Measurements from ENCODE around the gene PSME1.

DNA sequence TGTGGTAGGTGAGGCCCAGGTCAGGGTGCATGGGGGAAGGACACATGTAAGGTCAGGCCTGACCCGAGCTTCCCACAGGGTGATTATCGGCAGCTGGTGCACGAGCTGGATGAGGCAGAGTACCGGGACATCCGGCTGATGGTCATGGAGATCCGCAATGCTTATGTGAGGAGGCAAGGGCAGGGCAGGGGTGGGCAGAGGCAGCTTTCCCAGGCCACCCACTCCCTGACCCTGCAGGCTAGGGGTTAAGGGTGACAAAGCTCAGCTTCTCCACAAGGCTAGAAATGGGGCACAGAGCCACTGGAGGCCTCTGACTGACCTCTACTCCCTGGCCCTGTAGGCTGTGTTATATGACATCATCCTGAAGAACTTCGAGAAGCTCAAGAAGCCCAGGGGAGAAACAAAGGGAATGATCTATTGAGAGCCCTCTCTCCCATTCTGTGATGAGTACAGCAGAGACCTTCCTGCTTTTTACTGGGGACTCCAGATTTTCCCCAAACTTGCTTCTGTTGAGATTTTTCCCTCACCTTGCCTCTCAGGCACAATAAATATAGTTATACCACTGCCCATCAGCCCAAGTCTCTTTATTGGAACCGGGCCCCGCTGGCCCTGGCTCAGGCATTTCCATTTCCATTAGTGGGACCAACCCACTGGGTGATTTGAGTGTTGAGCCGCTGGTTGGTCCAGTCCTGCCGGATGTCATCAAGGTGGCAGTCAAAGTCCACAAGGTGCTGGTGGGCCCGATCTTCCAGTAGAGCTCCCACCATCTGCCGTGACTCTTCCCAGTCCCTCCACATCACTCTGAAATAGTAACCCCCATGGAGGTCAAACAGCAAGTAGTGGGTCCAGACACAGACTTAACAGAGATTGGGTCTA is 2.6 kb downstream of the PSME1 start:
- TF ChIP-seq, protein P1, sequence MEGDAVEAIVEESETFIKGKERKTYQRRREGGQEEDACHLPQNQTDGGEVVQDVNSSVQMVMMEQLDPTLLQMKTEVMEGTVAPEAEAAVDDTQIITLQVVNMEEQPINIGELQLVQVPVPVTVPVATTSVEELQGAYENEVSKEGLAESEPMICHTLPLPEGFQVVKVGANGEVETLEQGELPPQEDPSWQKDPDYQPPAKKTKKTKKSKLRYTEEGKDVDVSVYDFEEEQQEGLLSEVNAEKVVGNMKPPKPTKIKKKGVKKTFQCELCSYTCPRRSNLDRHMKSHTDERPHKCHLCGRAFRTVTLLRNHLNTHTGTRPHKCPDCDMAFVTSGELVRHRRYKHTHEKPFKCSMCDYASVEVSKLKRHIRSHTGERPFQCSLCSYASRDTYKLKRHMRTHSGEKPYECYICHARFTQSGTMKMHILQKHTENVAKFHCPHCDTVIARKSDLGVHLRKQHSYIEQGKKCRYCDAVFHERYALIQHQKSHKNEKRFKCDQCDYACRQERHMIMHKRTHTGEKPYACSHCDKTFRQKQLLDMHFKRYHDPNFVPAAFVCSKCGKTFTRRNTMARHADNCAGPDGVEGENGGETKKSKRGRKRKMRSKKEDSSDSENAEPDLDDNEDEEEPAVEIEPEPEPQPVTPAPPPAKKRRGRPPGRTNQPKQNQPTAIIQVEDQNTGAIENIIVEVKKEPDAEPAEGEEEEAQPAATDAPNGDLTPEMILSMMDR (conservative IDR thresholded peaks at IDR 0.05; ENCODE audit: low read length), result no peak
- TF ChIP-seq EZH2phosphoT487 (IDR thresholded peaks at IDR 0.05; ENCODE audit: borderline replicate concordance), result no peak

All from Loucy (cell line).